Keratinocyte (primary cell): ENCODE results near the gene EDN2.

ENCODE experiments used
- CTCF ChIP-seq, 3 experiments: IDR thresholded peaks in 1 of 3; conservative IDR thresholded peaks in 1 of 3; optimal IDR thresholded peaks in 1 of 3; 2 replicates in 2 of 3; 3 replicates in 1 of 3; pipeline versions ENCODE3 to v1.5.1; 2011; ENCODE audit warnings: low read length in 3 of 3, mild to moderate bottlenecking in 3 of 3, moderate library complexity in 2 of 3, control low read depth in 1 of 3, inconsistent platforms in 1 of 3; ENCODE audit not compliant: insufficient read depth in 2 of 3; ENCODE audit errors: extremely low read depth in 1 of 3
- EZH2 ChIP-seq: IDR thresholded peaks from one replicate; pipeline ENCODE4 v1.6.1; 2012; ENCODE audit warnings: inconsistent platforms, mild to moderate bottlenecking, low read length, moderate library complexity

DNA sequence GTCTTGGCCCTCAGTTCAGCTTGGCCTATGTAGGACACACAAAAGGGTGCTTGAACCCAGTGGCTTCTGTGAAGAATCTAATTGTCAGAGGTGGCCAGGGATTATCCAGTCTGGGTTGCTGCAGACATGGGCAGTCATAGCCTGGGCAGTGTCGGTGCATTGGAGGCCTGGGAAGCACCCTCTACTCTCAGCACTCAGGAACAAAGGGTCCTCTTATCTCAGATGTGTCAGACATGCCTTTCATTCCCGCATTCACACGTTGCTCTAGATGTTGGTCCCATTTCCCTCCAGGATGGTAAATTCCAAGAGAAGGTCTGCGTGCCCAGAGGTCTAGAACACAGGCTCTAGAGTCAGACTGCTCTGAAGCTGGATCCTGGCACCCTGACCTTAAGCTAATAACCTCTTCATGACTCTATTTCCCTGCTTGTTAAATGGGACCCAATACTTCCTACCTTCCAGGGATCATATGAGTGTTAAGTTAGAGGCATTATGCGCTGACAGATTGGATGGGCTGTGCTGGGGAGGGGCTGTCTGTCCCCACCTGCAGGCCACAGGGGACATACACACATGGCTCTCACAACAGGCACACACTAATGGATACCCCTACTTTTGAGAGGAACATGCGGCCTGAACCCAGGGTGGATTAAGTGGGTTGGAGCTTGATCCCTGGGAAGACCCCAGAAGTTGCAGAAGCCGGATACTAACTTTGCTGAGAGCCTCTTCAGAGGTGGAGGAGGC is 16.5 kb upstream of the EDN2 start:
- TF ChIP-seq CTCF (optimal IDR thresholded peaks at IDR 0.05 in 1 of 3, IDR thresholded peaks at IDR 0.05 in 1 of 3, conservative IDR thresholded peaks at IDR 0.05 in 1 of 3; ENCODE audit: extremely low read depth in 1 of 3, insufficient read depth in 2 of 3, low read length in 3 of 3) = no peak
- TF ChIP-seq EZH2 = no peak
